Measurements from ENCODE around the gene VASP.

Gene VASP

DNA sequence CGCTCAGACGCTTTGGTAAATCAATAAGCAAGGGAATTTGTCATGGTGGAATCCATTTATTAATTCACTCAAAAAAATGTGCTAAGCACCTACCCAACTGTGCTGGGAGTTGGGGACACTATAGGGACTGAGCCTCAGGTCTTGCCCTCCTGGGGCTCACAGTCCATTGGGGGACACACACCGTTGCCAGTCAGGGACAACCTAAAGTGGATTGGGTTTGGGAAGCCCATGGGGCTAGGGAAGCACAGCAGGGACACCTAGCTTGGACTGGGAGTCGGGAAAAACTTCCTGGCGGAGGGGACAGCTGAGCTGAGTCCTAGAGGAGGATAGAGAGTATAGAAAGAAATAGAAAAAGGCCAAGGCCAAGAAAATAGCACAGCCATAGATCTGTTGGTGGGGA lies 31.0 kb upstream of the VASP start:
- no peaks in the 10 kb centered on the region for H3K9me3 ChIP-seq
- H3K27me3 ChIP-seq = peaks cover 35% of the 10 kb centered on the region
- TF ChIP-seq, protein P1, sequence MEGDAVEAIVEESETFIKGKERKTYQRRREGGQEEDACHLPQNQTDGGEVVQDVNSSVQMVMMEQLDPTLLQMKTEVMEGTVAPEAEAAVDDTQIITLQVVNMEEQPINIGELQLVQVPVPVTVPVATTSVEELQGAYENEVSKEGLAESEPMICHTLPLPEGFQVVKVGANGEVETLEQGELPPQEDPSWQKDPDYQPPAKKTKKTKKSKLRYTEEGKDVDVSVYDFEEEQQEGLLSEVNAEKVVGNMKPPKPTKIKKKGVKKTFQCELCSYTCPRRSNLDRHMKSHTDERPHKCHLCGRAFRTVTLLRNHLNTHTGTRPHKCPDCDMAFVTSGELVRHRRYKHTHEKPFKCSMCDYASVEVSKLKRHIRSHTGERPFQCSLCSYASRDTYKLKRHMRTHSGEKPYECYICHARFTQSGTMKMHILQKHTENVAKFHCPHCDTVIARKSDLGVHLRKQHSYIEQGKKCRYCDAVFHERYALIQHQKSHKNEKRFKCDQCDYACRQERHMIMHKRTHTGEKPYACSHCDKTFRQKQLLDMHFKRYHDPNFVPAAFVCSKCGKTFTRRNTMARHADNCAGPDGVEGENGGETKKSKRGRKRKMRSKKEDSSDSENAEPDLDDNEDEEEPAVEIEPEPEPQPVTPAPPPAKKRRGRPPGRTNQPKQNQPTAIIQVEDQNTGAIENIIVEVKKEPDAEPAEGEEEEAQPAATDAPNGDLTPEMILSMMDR (IDR thresholded peaks at IDR 0.05; ENCODE audit: low read depth, low read length) = no peak
- DNase-seq = no peak
- H3K36me3 ChIP-seq = no peaks in the 10 kb centered on the region
- H3K4me3 ChIP-seq (ENCODE audit: low read depth, low read length) = no peak overlapping the region
- peaks cover 3% of the 10 kb centered on the region; the same call in 1 of the 2 replicates for H3K4me1 ChIP-seq

DNA sequence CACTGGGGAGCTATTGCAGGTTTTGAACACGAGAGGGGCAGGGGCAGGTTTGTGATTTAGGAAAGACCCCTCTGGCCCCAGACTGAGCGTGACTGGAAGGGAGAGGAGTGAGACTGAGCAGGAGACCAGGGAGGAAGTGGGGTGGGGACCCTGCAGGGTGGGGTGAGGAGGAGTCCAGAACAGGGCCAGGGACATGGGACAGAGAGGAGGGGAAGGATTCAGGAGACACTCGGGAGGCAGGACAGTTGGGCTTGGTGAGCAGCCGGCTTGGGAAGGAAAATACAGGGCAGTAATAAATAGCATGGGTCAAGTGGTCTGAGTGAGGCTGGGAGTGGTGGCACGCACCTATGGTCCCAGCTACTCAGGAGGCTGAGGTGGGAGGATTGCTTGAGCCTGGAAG lies 30.1 kb upstream of the VASP start:
- peaks cover 3% of the 10 kb centered on the region; the same call in 1 of the 2 replicates for H3K4me1 ChIP-seq
- H3K4me3 ChIP-seq (ENCODE audit: low read depth, low read length) = no peak overlapping the region
- no peaks in the 10 kb centered on the region for H3K9me3 ChIP-seq
- TF ChIP-seq, protein P1 (IDR thresholded peaks at IDR 0.05; ENCODE audit: low read depth, low read length) = no peak
- H3K36me3 ChIP-seq = no peaks in the 10 kb centered on the region
- no peak for DNase-seq
- peaks cover 32% of the 10 kb centered on the region for H3K27me3 ChIP-seq

DNA sequence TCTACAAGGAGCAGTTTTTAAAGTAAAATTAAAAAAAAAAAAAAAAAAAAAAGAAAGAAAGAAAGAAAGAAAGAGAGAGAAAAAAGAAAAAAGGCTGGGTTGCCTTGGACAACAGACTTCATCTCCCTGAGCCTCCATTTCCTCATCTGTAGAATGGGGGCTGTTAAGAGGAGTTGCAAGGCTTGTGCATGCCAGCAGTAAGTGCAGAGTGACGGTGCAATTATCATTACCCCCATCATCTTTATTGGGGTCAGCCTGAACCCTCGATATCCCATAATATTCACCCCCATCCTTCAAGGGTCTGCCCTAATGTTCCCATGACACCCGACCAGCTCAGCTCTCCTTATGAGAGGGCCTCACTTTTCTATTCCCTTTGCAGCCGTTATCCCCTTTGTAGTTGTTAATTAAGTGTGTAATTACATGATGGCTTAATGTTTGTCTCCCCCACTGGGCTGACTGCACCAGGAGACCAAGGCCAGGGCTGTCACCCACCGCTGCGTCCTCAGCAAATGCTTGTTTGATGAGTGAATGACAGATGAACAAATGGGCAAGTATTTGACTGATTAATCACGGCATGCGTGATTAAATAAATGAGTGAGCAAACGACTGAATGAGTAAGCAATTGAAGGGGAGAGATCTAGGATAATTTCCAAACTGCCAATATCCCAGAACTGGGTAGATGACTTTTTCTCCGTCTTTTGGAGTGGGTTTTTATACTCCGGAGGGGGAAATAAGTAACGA lies 29.4 kb upstream of the VASP start:
- no peak for DNase-seq
- peaks cover 25% of the 10 kb centered on the region for H3K27me3 ChIP-seq
- H3K4me3 ChIP-seq (ENCODE audit: low read depth, low read length) = peak overlapping the region; percentile 39
- TF ChIP-seq, protein P1 (IDR thresholded peaks at IDR 0.05; ENCODE audit: low read depth, low read length) = no peak
- H3K36me3 ChIP-seq = no peaks in the 10 kb centered on the region
- H3K4me1 ChIP-seq = peaks cover 3% of the 10 kb centered on the region; the same call in 1 of the 2 replicates
- no peaks in the 10 kb centered on the region for H3K9me3 ChIP-seq

DNA sequence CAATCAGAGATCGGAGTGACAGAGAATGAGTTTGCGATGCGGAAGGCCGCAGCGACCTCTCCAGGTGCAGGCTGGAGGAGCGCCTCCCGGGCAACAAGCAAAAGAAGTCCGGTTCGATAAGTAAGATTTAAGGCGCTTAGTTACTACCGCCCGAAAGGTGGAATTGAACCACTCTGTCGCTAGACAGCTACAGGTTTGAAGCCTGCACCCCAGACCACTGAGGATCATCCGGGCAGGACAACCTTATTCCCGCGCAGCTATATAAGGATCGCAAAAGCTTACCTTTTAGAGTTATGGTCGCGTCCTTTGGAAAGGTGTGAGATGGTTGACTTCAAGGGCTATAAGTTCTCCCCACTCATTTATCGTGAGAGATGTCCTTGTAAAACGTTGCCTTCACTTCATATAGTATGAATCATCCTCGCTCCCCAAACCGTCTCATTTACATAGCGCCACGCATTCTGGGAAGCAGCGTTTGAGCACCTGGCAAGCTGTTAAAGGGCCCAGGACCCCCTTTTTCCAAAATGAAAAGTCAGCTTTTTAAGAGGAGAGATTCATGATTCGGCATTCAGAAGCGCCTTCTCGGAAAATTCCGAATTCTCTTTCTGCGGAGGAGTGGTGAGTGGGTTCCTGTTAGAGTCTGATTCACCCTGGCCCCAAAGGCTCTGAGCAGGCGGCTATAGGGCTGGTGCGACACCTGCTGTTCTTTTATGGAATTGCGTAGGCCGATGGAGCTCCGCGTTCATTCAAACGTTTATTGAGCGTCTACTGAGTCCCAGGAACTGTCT lies 28.6 kb upstream of the VASP start:
- Histone ChIP-seq H3K4me3 (ENCODE audit: low read depth, low read length) (peak overlapping the region; percentile 65), H3K27me3 (peaks cover 24% of the 10 kb centered on the region), H3K4me1 (peaks cover 3% of the 10 kb centered on the region; the same call in 1 of the 2 replicates), H3K36me3 (no peaks in the 10 kb centered on the region), H3K9me3 (no peaks in the 10 kb centered on the region)
- TF ChIP-seq, protein P1 (IDR thresholded peaks at IDR 0.05; ENCODE audit: low read depth, low read length) = peak; percentile 96
- DNase-seq = peak; percentile 88

DNA sequence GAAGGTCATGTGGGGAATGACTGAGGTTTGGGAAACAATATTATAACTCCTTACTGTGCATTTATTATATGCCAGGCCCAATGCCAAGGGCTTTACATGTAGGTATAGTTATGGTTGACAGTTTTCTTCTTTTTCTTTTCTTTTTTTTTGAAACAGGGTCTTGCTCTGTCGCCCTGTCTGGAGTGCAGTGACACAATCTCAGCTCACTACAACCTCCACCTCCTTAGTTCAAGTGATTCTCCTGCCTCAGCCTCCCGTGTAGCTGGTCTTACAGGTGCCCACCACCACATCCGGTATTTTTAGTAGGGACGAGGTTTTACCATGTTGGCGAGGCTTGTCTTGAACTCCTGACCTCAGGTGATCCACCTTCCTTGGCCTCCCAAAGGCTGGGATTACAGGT lies 24.2 kb upstream of the VASP start:
- Histone ChIP-seq H3K36me3 (no peaks in the 10 kb centered on the region), H3K27me3 (no peaks in the 10 kb centered on the region), H3K4me3 (ENCODE audit: low read depth, low read length) (no peak overlapping the region), H3K9me3 (no peaks in the 10 kb centered on the region), H3K4me1 (peaks cover 4% of the 10 kb centered on the region; the same call in 1 of the 2 replicates)
- DNase-seq = no peak
- TF ChIP-seq, protein P1 (IDR thresholded peaks at IDR 0.05; ENCODE audit: low read depth, low read length) = no peak
